GM12891 (cell line): ENCODE data around the gene FHL3.

Experiments
- POLR2A ChIP-seq: IDR thresholded peaks from 2 replicates; pipeline ENCODE4 v1.6.1; 2011; ENCODE audit warnings: low read depth, low read length, control low read depth
- POLR2AphosphoS5 ChIP-seq: IDR thresholded peaks from 2 replicates; pipeline ENCODE4 v1.6.1; 2011; ENCODE audit warnings: low read depth, low read length, control low read depth
- POU2F2 ChIP-seq: IDR thresholded peaks from 2 replicates; pipeline ENCODE4 v1.6.1; 2011; ENCODE audit warnings: low read depth, mild to moderate bottlenecking, control low read depth, low read length, moderate library complexity
- SPI1 ChIP-seq: IDR thresholded peaks from 2 replicates; pipeline ENCODE4 v1.6.1; 2011; ENCODE audit warnings: low read depth, low read length, control low read depth

- TF ChIP-seq POLR2AphosphoS5 (no peak), POLR2A (no peak), POU2F2 (no peak), SPI1 (no peak)
Measured at GRCh38 chr1:38037221-38037939, 32.1 kb upstream of the FHL3 start.
